ENCODE measurements around the gene GFRA1. TPM values are rescaled to one million over a fixed set of nuclear protein-coding genes. Genes with fewer than 3 reads are reported as not detected.

The GFRA1 gene
- total and polyA plus RNA-seq, 2 donors (not counting 1 experiment from before 2014, with no cell fraction given) = not detected

GRCh38 chr10:116130006-116130405, 143.0 kb downstream of the GFRA1 start:
- Mint-ChIP-seq H3K27ac (no peak overlapping the region), H3K9me3 (ENCODE audit: insufficient read depth) (peaks cover 2% of the 10 kb centered on the region), H3K27me3 (no peaks in the 10 kb centered on the region), H3K4me3 (no peak overlapping the region), H3K4me1 (no peaks in the 10 kb centered on the region)
- CTCF ChIA-PET = no interaction called here
- Histone ChIP-seq H3K9ac (ENCODE audit: low read length) (no peak overlapping the region), H3K4me1 (ENCODE audit: control insufficient read depth in 2 of 2, insufficient read depth in 2 of 2, low read length in 2 of 2) (no peaks in the 10 kb centered on the region), H3K36me3 (replicated peaks in 1 of 2; ENCODE audit: control extremely low read depth in 1 of 2, control insufficient read depth in 1 of 2, extremely low read depth in 1 of 2, insufficient read depth in 2 of 2, low read length in 1 of 2) (no peaks in the 10 kb centered on the region), H4K20me1 (ENCODE audit: control insufficient read depth, insufficient read depth, low read length, poor library complexity, severe bottlenecking) (no peaks in the 10 kb centered on the region), H3K27me3 (replicated peaks in 1 of 4; ENCODE audit: control extremely low read depth in 1 of 4, control insufficient read depth in 3 of 4, insufficient read depth in 4 of 4, low read length in 3 of 4) (no peaks in the 10 kb centered on the region), H2AFZ (ENCODE audit: insufficient read depth, low read depth, low read length, poor library complexity, severe bottlenecking) (no peak overlapping the region), H3K4me2 (replicated peaks; ENCODE audit: low read depth, low read length, poor library complexity, severe bottlenecking) (no peak overlapping the region), H3K4me3 (ENCODE audit: control extremely low read depth in 1 of 5, extremely low read depth in 1 of 5, insufficient read depth in 1 of 5, low read depth in 2 of 5, low read length in 4 of 5) (no peak overlapping the region), H3K79me2 (ENCODE audit: control insufficient read depth, insufficient read depth, low read length) (no peaks in the 10 kb centered on the region), H3K27ac (ENCODE audit: low read length in 2 of 2) (no peak overlapping the region), H3K9me3 (ENCODE audit: control extremely low read depth in 1 of 3, control insufficient read depth in 2 of 3, insufficient read depth in 1 of 3, low read length in 2 of 3) (peaks cover 0 to 5% (median 0%) of the 10 kb centered on the region in 3 donors)
- no peak for ATAC-seq (ENCODE audit: low read depth)
- intact Hi-C loops (cut with micrococcal nuclease) = no loop called here
- POLR2A ChIA-PET = no interaction called here
- DNase-seq = no peak
- WGBS (ENCODE audit: insufficient coverage) = no CpG with 5 or more reads among the region's 1 CpG
- TF ChIP-seq CTCF (IDR thresholded peaks at IDR 0.05) (no peak), EZH2 (IDR thresholded peaks at IDR 0.05; ENCODE audit: borderline replicate concordance, insufficient read depth, low read depth, low read length, poor library complexity, severe bottlenecking) (no peak)

DNA sequence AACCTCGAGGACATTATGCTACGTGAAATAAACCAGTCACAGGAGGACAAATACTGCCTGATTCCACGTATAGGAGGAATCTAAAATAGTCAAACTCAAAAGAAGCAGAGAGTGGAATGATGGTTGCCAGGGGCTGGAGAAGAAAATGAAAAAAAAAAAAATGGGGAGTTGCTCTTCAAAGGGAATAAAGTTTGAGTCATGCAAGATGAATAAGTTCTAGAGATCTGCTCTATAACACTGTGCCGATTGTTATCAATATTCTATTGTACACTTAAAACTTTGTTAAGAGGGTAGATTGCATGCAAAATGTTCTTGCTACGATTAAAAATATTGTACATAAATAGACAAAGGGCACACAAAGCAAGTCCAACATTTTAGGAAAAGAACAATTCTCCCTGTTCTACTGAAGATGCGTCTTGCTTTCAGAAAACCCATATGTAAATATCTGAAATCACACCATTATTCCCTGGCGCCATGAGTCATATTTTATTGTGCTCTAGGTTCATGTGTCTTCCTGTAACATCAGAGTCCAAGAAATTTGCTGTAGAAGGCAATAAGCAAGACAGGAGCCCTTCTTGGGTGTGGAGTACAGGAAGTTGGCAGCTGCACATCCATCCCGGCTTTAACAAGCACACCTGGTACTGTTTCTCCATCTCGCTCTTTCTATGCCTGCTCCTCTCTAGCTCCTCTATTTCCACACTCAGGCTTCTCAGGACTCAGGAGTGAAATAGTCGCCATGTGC, 145.9 kb downstream of the GFRA1 start:
- DNase-seq = no peak
- H3K4me2 ChIP-seq (replicated peaks; ENCODE audit: low read depth, low read length, poor library complexity, severe bottlenecking) = no peak overlapping the region
- H3K9ac ChIP-seq (ENCODE audit: low read length) = no peak overlapping the region
- H3K27ac ChIP-seq (ENCODE audit: low read length in 2 of 2) = no peak overlapping the region
- H3K4me1 ChIP-seq (ENCODE audit: control insufficient read depth in 2 of 2, insufficient read depth in 2 of 2, low read length in 2 of 2) = no peaks in the 10 kb centered on the region
- no peaks in the 10 kb centered on the region for H3K36me3 ChIP-seq (replicated peaks in 1 of 2; ENCODE audit: control extremely low read depth in 1 of 2, control insufficient read depth in 1 of 2, extremely low read depth in 1 of 2, insufficient read depth in 2 of 2, low read length in 1 of 2)
- H3K27me3 ChIP-seq (replicated peaks in 1 of 4; ENCODE audit: control extremely low read depth in 1 of 4, control insufficient read depth in 3 of 4, insufficient read depth in 4 of 4, low read length in 3 of 4) = no peaks in the 10 kb centered on the region
- WGBS (ENCODE audit: insufficient coverage) = 94% methylated on average over 4 of the region's 10 CpGs
- H3K4me1 Mint-ChIP-seq = no peaks in the 10 kb centered on the region
- POLR2A ChIA-PET = no interaction called here
- no peaks in the 10 kb centered on the region for H3K79me2 ChIP-seq (ENCODE audit: control insufficient read depth, insufficient read depth, low read length)
- no peak overlapping the region for H3K4me3 Mint-ChIP-seq
- H2AFZ ChIP-seq (ENCODE audit: insufficient read depth, low read depth, low read length, poor library complexity, severe bottlenecking) = no peak overlapping the region
- CTCF ChIA-PET = no interaction called here
- H4K20me1 ChIP-seq (ENCODE audit: control insufficient read depth, insufficient read depth, low read length, poor library complexity, severe bottlenecking) = no peaks in the 10 kb centered on the region
- peaks cover 2% of the 10 kb centered on the region for H3K9me3 Mint-ChIP-seq (ENCODE audit: insufficient read depth)
- H3K4me3 ChIP-seq (ENCODE audit: control extremely low read depth in 1 of 5, extremely low read depth in 1 of 5, insufficient read depth in 1 of 5, low read depth in 2 of 5, low read length in 4 of 5) = no peak overlapping the region
- no peak for ATAC-seq (ENCODE audit: low read depth)
- no peaks in the 10 kb centered on the region for H3K9me3 ChIP-seq (ENCODE audit: control extremely low read depth in 1 of 3, control insufficient read depth in 2 of 3, insufficient read depth in 1 of 3, low read length in 2 of 3)
- no peaks in the 10 kb centered on the region for H3K27me3 Mint-ChIP-seq
- TF ChIP-seq EZH2 (IDR thresholded peaks at IDR 0.05; ENCODE audit: borderline replicate concordance, insufficient read depth, low read depth, low read length, poor library complexity, severe bottlenecking) (no peak), CTCF (IDR thresholded peaks at IDR 0.05) (no peak)
- intact Hi-C loops (cut with micrococcal nuclease) = no loop called here
- H3K27ac Mint-ChIP-seq = no peak overlapping the region

Data from B cell (primary cell).